Common myeloid progenitor, CD34-positive (primary cell): ENCODE results near the gene TJP3.

ENCODE experiments used
- CTCF ChIA-PET: fragments of 350-600 bp; sonication (Branson Sonifier 250); formaldehyde crosslinking; loops from one replicate; lab custom pipeline; 2021; ENCODE audit warnings: antibody characterized with exemption; lab: Charles Lee
- POLR2A ChIA-PET: fragments of 350-600 bp; sonication (Branson Sonifier 250); formaldehyde crosslinking; loops from one replicate; lab custom pipeline; 2021; ENCODE audit warnings: antibody characterized with exemption; lab: Charles Lee
- DNase-seq, 3 donors: peaks; one replicate each; pipeline versions ENCODE4 v3.0.0 to v3.0.0-alpha.2; 2013
- H3K27ac ChIP-seq, 2 experiments: 1 replicate in 1 of 2; 2 replicates in 1 of 2; pipeline ENCODE4 v1.7.0; 2013; ENCODE audit warnings: inconsistent platforms in 2 of 2, low read length in 2 of 2, mild to moderate bottlenecking in 2 of 2, low read depth in 1 of 2, moderate library complexity in 1 of 2; ENCODE audit not compliant: severe bottlenecking in 2 of 2, insufficient read depth in 1 of 2, poor library complexity in 1 of 2
- H3K27me3 ChIP-seq, 5 experiments: replicated peaks in 2 of 5; 1 replicate in 3 of 5; 2 replicates in 2 of 5; pipeline versions ENCODE4 v1.6.1 to v1.7.0; 2013; ENCODE audit warnings: low read length in 4 of 5, mild to moderate bottlenecking in 2 of 5, moderate library complexity in 2 of 5, inconsistent platforms in 1 of 5; ENCODE audit not compliant: insufficient read depth in 5 of 5, control insufficient read depth in 4 of 5
- H3K36me3 ChIP-seq, 4 experiments: 1 replicate in 2 of 4; 2 replicates in 2 of 4; pipeline versions ENCODE4 v1.6.1 to v1.7.0; 2013; ENCODE audit warnings: low read length in 3 of 4, control low read depth in 1 of 4, mild to moderate bottlenecking in 1 of 4; ENCODE audit not compliant: control insufficient read depth in 4 of 4, insufficient read depth in 4 of 4
- H3K4me1 ChIP-seq, 4 experiments: 1 replicate in 3 of 4; 2 replicates in 1 of 4; pipeline versions ENCODE4 v1.6.1 to v1.7.1; 2013; ENCODE audit warnings: low read length in 3 of 4, mild to moderate bottlenecking in 3 of 4, control low read depth in 1 of 4, inconsistent platforms in 1 of 4, moderate library complexity in 1 of 4; ENCODE audit not compliant: control insufficient read depth in 4 of 4, insufficient read depth in 4 of 4; ENCODE audit errors: control extremely low read depth in 1 of 4
- H3K4me3 ChIP-seq, 7 experiments: 1 replicate in 4 of 7; 2 replicates in 3 of 7; pipeline versions ENCODE4 v1.5.1 to v1.7.0; 2013; ENCODE audit warnings: mild to moderate bottlenecking in 7 of 7, low read length in 6 of 7, moderate library complexity in 6 of 7, inconsistent platforms in 2 of 7, low read depth in 2 of 7, control low read depth in 1 of 7; ENCODE audit not compliant: insufficient read depth in 4 of 7, control insufficient read depth in 1 of 7; ENCODE audit errors: extremely low read depth in 1 of 7
- H3K9me3 ChIP-seq, 5 experiments: 1 replicate in 4 of 5; 2 replicates in 1 of 5; pipeline versions ENCODE4 v1.6.1 to v1.7.1; 2013; ENCODE audit warnings: low read length in 4 of 5, mild to moderate bottlenecking in 2 of 5, inconsistent platforms in 1 of 5, low read depth in 1 of 5, moderate library complexity in 1 of 5; ENCODE audit not compliant: control insufficient read depth in 4 of 5, insufficient read depth in 2 of 5; ENCODE audit errors: control extremely low read depth in 1 of 5
- WGBS: methylation state at CpG from one replicate; pipeline ENCODE4 v1.1.5; 2013; ENCODE audit not compliant: insufficient coverage; 5-methylcytosine and 5-hydroxymethylcytosine counted together

Gene TJP3

DNA sequence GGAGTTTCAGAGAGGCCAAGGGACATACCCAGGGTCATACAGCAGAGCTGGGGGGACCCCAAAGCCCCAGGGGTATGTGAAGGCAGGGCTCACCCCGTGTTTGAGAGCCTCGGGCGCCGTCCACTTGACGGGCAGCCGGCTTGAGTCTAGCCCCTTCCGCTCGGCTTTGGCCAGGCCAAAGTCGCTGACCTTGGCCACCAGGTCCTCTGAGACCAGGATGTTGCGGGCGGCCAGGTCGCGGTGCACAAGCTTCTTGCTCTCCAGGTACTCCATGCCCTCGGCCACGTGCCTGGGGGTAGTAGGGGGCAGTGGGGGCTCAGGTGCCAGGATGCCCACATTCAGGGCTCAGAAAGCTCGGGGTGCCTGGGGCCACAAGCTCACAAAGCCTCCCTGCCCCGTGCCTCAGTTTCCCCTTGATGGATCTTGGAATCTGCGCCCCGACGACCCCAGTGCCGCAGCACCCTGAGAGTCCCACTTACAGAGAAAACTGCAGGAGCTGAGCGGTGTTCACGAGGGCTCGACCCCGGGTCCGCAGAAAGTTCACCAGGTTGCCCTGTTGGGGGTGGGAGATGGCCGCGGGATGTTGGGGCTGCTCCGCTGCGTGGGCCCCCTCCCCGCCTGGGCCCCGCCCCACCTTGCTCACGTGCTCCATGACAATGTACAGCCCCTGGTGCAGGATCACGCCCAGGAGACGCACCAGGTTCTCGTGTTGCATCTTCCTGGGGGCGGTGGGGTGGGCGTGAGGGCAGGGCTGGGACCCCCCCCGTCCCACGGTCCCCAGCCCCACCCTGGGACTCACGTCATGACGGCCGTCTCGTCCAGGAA, 70.9 kb downstream of the TJP3 start:
- ChIA-PET POLR2A (no interaction called here), CTCF (interaction anchor here (0.9 to 2.2 kb wide), 4 partner anchors 8 to 60 kb away, joined by 3 to 6 read pairs (median 4); no protein-coding TSS in a partner anchor)
- Histone ChIP-seq H3K4me1 (peaks cover 0 to 1% (median 0%) of the 10 kb centered on the region in 4 experiments), H3K36me3 (peaks cover 3 to 55% (median 29%) of the 10 kb centered on the region in 4 experiments), H3K4me3 (no peak overlapping the region), H3K9me3 (peaks cover 0 to 25% (median 10%) of the 10 kb centered on the region in 5 experiments), H3K27me3 (no peaks in the 10 kb centered on the region), H3K27ac (no peak overlapping the region)
- WGBS = 93% methylated on average over 36 of the region's 44 CpGs
- DNase-seq = no peak

DNA sequence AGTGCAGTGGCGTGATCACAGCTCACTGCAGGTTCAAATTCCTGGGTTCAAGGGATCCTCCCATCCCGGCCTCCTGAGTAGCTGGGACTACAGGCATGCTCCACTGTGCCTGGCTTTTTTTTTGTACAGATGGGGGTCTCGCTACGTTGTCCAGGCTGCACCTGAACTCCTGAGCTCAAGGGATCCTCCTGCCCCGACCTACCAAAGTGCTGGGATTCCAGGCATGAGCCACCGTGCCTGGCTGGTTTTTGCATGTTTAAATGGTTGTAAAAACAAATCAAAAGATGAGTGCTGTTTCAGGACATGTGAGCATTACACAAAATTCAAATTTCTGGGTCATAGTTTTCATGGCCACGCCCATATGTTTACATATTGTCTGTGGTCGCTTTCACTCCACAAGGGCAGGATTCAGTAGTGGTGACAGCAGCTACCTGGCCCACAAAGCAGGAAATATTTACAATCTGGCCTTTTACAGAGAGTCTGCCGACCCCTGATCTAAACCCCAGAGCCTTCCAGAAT, 72.7 kb downstream of the TJP3 start:
- ChIA-PET POLR2A (interaction anchor here (1.0 kb wide), 1 partner anchor 18 kb away, joined by 3 read pairs; the partner anchor contains the start of gene MRPL54), CTCF (interaction anchor here (1.4 to 2.2 kb wide), 2 partner anchors 10 to 42 kb away, joined by 5 read pairs; no protein-coding TSS in a partner anchor)
- WGBS = 98% methylated on average over 9 of the region's 9 CpGs

GRCh38 chr19:3781603-3782002, 73.4 kb downstream of the TJP3 start:
- ChIA-PET POLR2A (no interaction called here), CTCF (interaction anchor here (1.4 kb wide), 2 partner anchors 15 to 41 kb away, joined by 3 to 5 read pairs; no protein-coding TSS in a partner anchor)
- peaks cover 0 to 17% (median 15%) of the 10 kb centered on the region in 4 experiments for H3K4me1 ChIP-seq
- H3K9me3 ChIP-seq = peaks cover 0 to 25% (median 10%) of the 10 kb centered on the region in 5 experiments
- H3K36me3 ChIP-seq = peaks cover 3 to 57% (median 29%) of the 10 kb centered on the region in 4 experiments
- WGBS = 100% methylated on average over 1 of the region's 2 CpGs
- no peaks in the 10 kb centered on the region for H3K27me3 ChIP-seq
- H3K27ac ChIP-seq = no peak overlapping the region
- no peak overlapping the region for H3K4me3 ChIP-seq
- no peak for DNase-seq

More for the DNA sequence above, 72.7 kb downstream of the TJP3 start:
- H3K27ac ChIP-seq = no peak overlapping the region
- no peak overlapping the region for H3K4me3 ChIP-seq
- peaks cover 3 to 57% (median 29%) of the 10 kb centered on the region in 4 experiments for H3K36me3 ChIP-seq
- peak in 2 of 3 donors; percentile 14 to 32 for DNase-seq
- H3K9me3 ChIP-seq = peaks cover 0 to 25% (median 10%) of the 10 kb centered on the region in 5 experiments
- H3K27me3 ChIP-seq = no peaks in the 10 kb centered on the region
- peaks cover 0 to 17% (median 15%) of the 10 kb centered on the region in 4 experiments for H3K4me1 ChIP-seq

- Histone ChIP-seq H3K27me3 (no peaks in the 10 kb centered on the region), H3K27ac (no peak overlapping the region), H3K4me1 (peaks cover 0 to 17% (median 15%) of the 10 kb centered on the region in 4 experiments), H3K4me3 (no peak overlapping the region), H3K36me3 (peaks cover 3 to 52% (median 28%) of the 10 kb centered on the region in 4 experiments), H3K9me3 (peaks cover 0 to 25% (median 10%) of the 10 kb centered on the region in 5 experiments)
- POLR2A ChIA-PET = no interaction called here
- CTCF ChIA-PET = interaction anchor here (1.0 to 2.4 kb wide), 6 partner anchors 11 to 41 kb away, joined by 3 to 7 read pairs (median 4); no protein-coding TSS in a partner anchor
- 100% methylated on average over 1 of the region's 1 CpG for WGBS
- no peak for DNase-seq
These were observed 74.1 kb downstream of the TJP3 start for GRCh38 chr19:3782330-3782729.

- CTCF ChIA-PET = interaction anchor here (0.6 to 2.4 kb wide), 8 partner anchors 8 to 40 kb away, joined by 3 to 7 read pairs (median 3); no protein-coding TSS in a partner anchor
- no peak for DNase-seq
- Histone ChIP-seq H3K27ac (no peak overlapping the region), H3K36me3 (peaks cover 3 to 46% (median 24%) of the 10 kb centered on the region in 4 experiments), H3K4me1 (peaks cover 0 to 17% (median 15%) of the 10 kb centered on the region in 4 experiments), H3K27me3 (no peaks in the 10 kb centered on the region), H3K4me3 (no peak overlapping the region), H3K9me3 (peaks cover 0 to 25% (median 10%) of the 10 kb centered on the region in 5 experiments)
- WGBS = 100% methylated on average over 4 of the region's 13 CpGs
- POLR2A ChIA-PET = no interaction called here
These were observed 74.7 kb downstream of the TJP3 start for GRCh38 chr19:3782903-3783302.

DNA sequence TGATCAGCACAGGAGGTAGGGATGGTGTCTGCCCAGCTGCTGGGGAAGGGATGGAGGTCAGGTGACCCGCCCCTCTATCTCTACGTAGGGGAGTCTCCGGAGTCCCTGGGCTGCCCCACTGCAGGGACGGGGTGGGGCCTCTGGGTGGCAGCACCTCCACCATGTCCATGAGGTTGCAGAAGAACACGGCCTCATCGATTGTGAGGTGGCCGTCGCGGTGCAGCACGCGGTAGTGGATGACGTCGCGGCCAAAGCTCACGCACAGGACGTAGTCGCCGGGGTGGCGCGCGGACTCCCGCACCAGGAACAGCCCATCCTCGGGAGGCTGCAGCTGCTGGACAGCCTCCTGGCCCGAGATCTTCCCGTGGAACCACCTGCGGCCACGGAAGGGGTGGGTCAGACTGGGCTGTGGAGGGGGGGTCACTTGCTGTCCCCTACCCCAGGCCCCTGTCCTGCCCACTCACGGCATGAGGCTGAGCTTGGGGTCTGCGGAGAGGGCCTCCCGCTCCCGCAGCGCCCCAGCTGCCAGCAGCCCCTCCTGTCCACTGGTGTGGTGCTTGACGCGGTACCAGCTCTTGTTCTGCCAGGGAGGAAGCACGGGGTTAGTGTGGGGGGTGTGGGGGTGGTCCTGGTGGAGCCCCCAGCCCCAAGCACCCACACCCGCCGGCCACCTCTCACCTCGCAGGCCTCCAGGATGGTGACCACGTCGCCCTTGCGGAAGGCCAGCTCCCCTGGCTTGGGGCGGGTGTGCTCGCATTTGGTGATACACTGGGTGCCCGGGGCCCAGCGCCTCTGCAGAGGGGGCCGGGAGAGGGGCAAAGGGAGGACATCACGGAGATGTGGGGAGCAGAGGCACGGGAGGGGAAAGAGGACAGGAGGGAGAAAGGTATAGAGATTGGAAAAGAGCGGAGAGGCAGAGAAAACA, 75.7 kb downstream of the TJP3 start:
- peak; percentile 36 to 62 (median 61) for DNase-seq
- peaks cover 0 to 25% (median 10%) of the 10 kb centered on the region in 5 experiments for H3K9me3 ChIP-seq
- WGBS = 96% methylated on average over 39 of the region's 49 CpGs
- no peaks in the 10 kb centered on the region for H3K27me3 ChIP-seq
- POLR2A ChIA-PET = no interaction called here
- CTCF ChIA-PET = interaction anchor here (0.5 to 2.4 kb wide), 10 partner anchors 8 to 41 kb away, joined by 3 to 7 read pairs (median 4); no protein-coding TSS in a partner anchor
- peaks cover 0 to 17% (median 15%) of the 10 kb centered on the region in 4 experiments for H3K4me1 ChIP-seq
- no peak overlapping the region for H3K4me3 ChIP-seq
- H3K36me3 ChIP-seq = peaks cover 3 to 37% (median 22%) of the 10 kb centered on the region in 4 experiments
- H3K27ac ChIP-seq = no peak overlapping the region
